GM12878 (cell line): ENCODE measurements around the gene UNC5CL. TPM values are rescaled to one million over a fixed set of nuclear protein-coding genes. Genes with fewer than 3 reads are reported as not detected.

Experiments
- ATAC-seq: fragments of 200-7000 bp; cut with Tn5 transposase; 3 replicates; pipeline ENCODE4 v1.9.1; 2020; ENCODE audit warnings: mild to moderate bottlenecking, moderate library complexity
- BruUV-seq: library from RNA; stranded (reverse); fragments of 400-500 nt; replicated peaks from 2 replicates; lab custom pipeline; 2021; lab: Mats Ljungman, UMichigan
- CTCF ChIA-PET: fragments of 300-600 bp; sonication (Branson Sonifier 250); formaldehyde crosslinking; extraction: SDS; loops from one replicate; lab custom pipeline; 2021; ENCODE audit warnings: inconsistent platforms; lab: Yijun Ruan, JAX
- POLR2A ChIA-PET: fragments of 350-600 bp; formaldehyde crosslinking; extraction: SDS; loops from one replicate; lab custom pipeline; 2021; ENCODE audit warnings: inconsistent platforms; lab: Charles Lee
- RAD21 ChIA-PET: fragments of 300-600 bp; sonication (Branson Sonifier 250); formaldehyde crosslinking; loops from one replicate; lab custom pipeline; 2023; ENCODE audit warnings: antibody characterized with exemption; ENCODE audit not compliant: unreplicated experiment; lab: Charles Lee
- SMC1A ChIA-PET: fragments of 300-600 bp; sonication (Branson Sonifier 250); formaldehyde crosslinking; loops from one replicate; lab custom pipeline; 2023; ENCODE audit not compliant: unreplicated experiment, uncharacterized antibody; lab: Charles Lee
- DNase-seq: peaks from one replicate; pipeline ENCODE4 v3.0.0-alpha.2; 2011; ENCODE audit warnings: low read depth, low spot score
- FAIRE-seq: peaks from 3 replicates; lab custom pipeline; 2011; peaks lifted over from hg19 to GRCh38; lab: Jason Lieb, UNC
- H2AFZ ChIP-seq: 2 replicates; pipeline ENCODE4 v1.6.0; 2011; ENCODE audit warnings: low read depth, low read length, control low read depth; ENCODE audit not compliant: control insufficient read depth
- H3K27ac ChIP-seq: 2 replicates; pipeline ENCODE4 v1.5.1; 2011; ENCODE audit warnings: control low read depth; ENCODE audit not compliant: control insufficient read depth, insufficient read depth
- H3K27me3 ChIP-seq, 2 experiments: replicated peaks in 1 of 2; 2 replicates each; pipeline versions ENCODE4 v1.6.0 to v1.6.1; 2011; ENCODE audit warnings: low read length in 1 of 2; ENCODE audit not compliant: control insufficient read depth in 2 of 2, insufficient read depth in 2 of 2
- H3K36me3 ChIP-seq, 2 experiments: 2 replicates each; pipeline ENCODE4 v1.5.1; 2011; ENCODE audit warnings: low read length in 1 of 2; ENCODE audit not compliant: control insufficient read depth in 2 of 2, insufficient read depth in 2 of 2
- H3K4me1 ChIP-seq: 2 replicates; pipeline ENCODE4 v1.6.1; 2011; ENCODE audit warnings: mild to moderate bottlenecking, low read length, moderate library complexity, mixed read lengths; ENCODE audit not compliant: control insufficient read depth, insufficient read depth
- H3K4me2 ChIP-seq: 2 replicates; pipeline ENCODE4 v1.6.0; 2011; ENCODE audit warnings: control low read depth; ENCODE audit not compliant: control insufficient read depth, insufficient read depth
- H3K4me3 ChIP-seq: fragments of 200-600 bp; sonication (generic); 2 replicates; pipeline ENCODE4 v1.5.1; 2016
- H3K79me2 ChIP-seq: 2 replicates; pipeline ENCODE4 v1.6.0; 2011; ENCODE audit warnings: low read length; ENCODE audit not compliant: control insufficient read depth, insufficient read depth
- H3K9ac ChIP-seq: 2 replicates; pipeline ENCODE4 v1.8.0; 2011; ENCODE audit warnings: low read length, control low read depth, mixed read lengths; ENCODE audit not compliant: control insufficient read depth, insufficient read depth
- H3K9me3 ChIP-seq: replicated peaks from 3 replicates; pipeline ENCODE4 v1.5.1; 2011; ENCODE audit warnings: mild to moderate bottlenecking, low read length; ENCODE audit not compliant: control insufficient read depth, insufficient read depth
- H4K20me1 ChIP-seq: 2 replicates; pipeline ENCODE4 v1.6.0; 2011; ENCODE audit not compliant: control insufficient read depth, insufficient read depth
- ASH2L ChIP-seq: fragments of 300-600, 200-600 bp; sonication (generic); IDR thresholded peaks from 2 replicates; pipeline ENCODE4 v1.6.1; 2017; ENCODE audit warnings: low read depth, mild to moderate bottlenecking, borderline replicate concordance
- CEBPB ChIP-seq, 2 experiments: fragments of 150-350 bp in 1 of 2; IDR thresholded peaks; 2 replicates each; pipeline ENCODE4 v1.6.1; 2012 to 2014; ENCODE audit warnings: low read depth in 2 of 2, low read length in 2 of 2, borderline replicate concordance in 1 of 2, inconsistent platforms in 1 of 2
- FOXM1 ChIP-seq: IDR thresholded peaks from 2 replicates; pipeline ENCODE4 v1.6.1; 2012; ENCODE audit warnings: low read depth, mild to moderate bottlenecking, inconsistent platforms, low read length, moderate library complexity
- GATAD2B ChIP-seq: fragments of 450-650 bp; conservative IDR thresholded peaks from 2 replicates; pipeline ENCODE4 v1.6.1; 2017; ENCODE audit warnings: low read depth, mild to moderate bottlenecking, moderate library complexity
- MEF2B ChIP-seq: fragments of 450-650 bp; IDR thresholded peaks from 2 replicates; pipeline ENCODE4 v1.6.1; 2018; ENCODE audit warnings: mild to moderate bottlenecking, moderate library complexity; ENCODE audit not compliant: partially characterized antibody, poor library complexity, severe bottlenecking
- MTA2 ChIP-seq: fragments of 450-650 bp; IDR thresholded peaks from 2 replicates; pipeline ENCODE4 v1.6.1; 2016; ENCODE audit warnings: low read depth, mild to moderate bottlenecking, moderate library complexity
- NFIC ChIP-seq: IDR thresholded peaks from 2 replicates; pipeline ENCODE4 v1.6.1; 2012; ENCODE audit warnings: low read depth, mild to moderate bottlenecking, inconsistent platforms, low read length, moderate library complexity
- PML ChIP-seq: IDR thresholded peaks from 2 replicates; pipeline ENCODE4 v1.6.1; 2012; ENCODE audit warnings: low read length, inconsistent platforms
- YBX1 ChIP-seq: fragments of 450-650 bp; IDR thresholded peaks from 2 replicates; pipeline ENCODE4 v1.6.1; 2016; ENCODE audit warnings: antibody characterized with exemption
- ZNF217 ChIP-seq: fragments of 450-650 bp; IDR thresholded peaks from 2 replicates; pipeline ENCODE4 v1.6.1; 2017; ENCODE audit warnings: antibody characterized with exemption, mild to moderate bottlenecking
- WGBS: methylation state at CpG from one replicate; pipeline ENCODE4 v1.1.6; 2016; ENCODE audit warnings: low lambda C conversion rate; ENCODE audit not compliant: insufficient replicate concordance, insufficient coverage; ENCODE audit errors: missing lambda C conversion rate; 5-methylcytosine and 5-hydroxymethylcytosine counted together
- in situ Hi-C: fragments of 300-500 bp; cut with MboI; formaldehyde crosslinking; loops from 9 replicates; pipeline ENCODE4 v1.14.3; 2018; ENCODE audit warnings: mixed read lengths
- intact Hi-C: fragments of 100-400 bp; cut with micrococcal nuclease; formaldehyde crosslinking; loops from one replicate; pipeline ENCODE4 v1.14.2; 2022; ENCODE audit not compliant: unreplicated experiment
- polyA plus RNA-seq, 11 experiments: library from polyadenylated mRNA; depleted of rRNA in 4 of 11; unstranded in 6 of 11; stranded (reverse) in 5 of 11; fragments of >200 nt; fragmentation: Nextera tagmentation in 4 of 11; fragmentation: Illumina TruSeq in 1 of 11; extraction: Ambion mirVana in 4 of 11; extraction: Trizol in 1 of 11; gene quantifications; 1 replicate in 1 of 11; 2 replicates in 10 of 11; pipeline versions ENCODE4 v1.2.1 to v1.2.3, GENCODE V29; 2011 to 2016; ENCODE audit warnings: inconsistent platforms in 2 of 11, missing spikeins in 2 of 11, low read depth in 1 of 11
- total RNA-seq, 4 experiments: library from RNA; depleted of rRNA in 3 of 4; stranded (reverse); fragments of >200 nt in 3 of 4; fragmentation: Illumina TruSeq in 1 of 4; extraction: Trizol in 1 of 4; gene quantifications; 2 replicates each; pipeline versions ENCODE4 v1.2.1 to v1.2.3, GENCODE V29; 2013 to 2021
- TF ChIP-seq, protein P1 (sequence below): IDR thresholded peaks from 2 replicates; pipeline ENCODE4 v1.6.1; 2011; ENCODE audit warnings: low read depth, low read length, improper control_type of control experiment, borderline replicate concordance
- TF ChIP-seq, protein P2 (sequence below): fragments of 450-650 bp; IDR thresholded peaks from 2 replicates; pipeline ENCODE4 v1.6.1; 2016; ENCODE audit warnings: mild to moderate bottlenecking

Gene UNC5CL
- total and polyA plus RNA-seq, 10 of the 15 experiments (the other 5 are each of a cell fraction or from before 2014, with no cell fraction given), result 0.11 to 1.2 (median 0.46) TPM; not detected in 1

DNA sequence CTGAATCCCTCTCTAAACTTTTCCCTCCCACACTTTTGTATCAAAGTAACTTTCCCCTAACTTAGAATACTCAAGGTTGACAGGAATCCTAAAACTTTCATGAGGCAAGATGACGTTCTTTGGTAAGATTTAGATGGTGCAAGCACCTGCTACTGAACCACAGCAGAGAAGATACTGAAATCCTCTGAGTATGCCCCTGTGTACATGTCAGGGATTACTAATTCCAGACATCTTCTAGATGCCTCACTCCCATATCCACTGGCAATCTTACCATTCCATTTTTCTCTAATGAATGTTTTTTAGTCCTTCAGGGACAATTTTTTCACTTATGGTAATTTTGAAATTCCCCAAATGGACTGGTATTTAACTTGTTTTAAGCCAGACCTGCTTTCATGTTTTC is 23.0 kb upstream of the UNC5CL start:
- Histone ChIP-seq H4K20me1 (no peaks in the 10 kb centered on the region), H3K4me3 (no peak overlapping the region), H3K4me2 (no peak overlapping the region), H2AFZ (no peak overlapping the region), H3K79me2 (no peaks in the 10 kb centered on the region), H3K27ac (no peak overlapping the region), H3K36me3 (peaks cover 0 to 8% of the 10 kb centered on the region in 2 experiments; a peak in 2 of 4 replicates), H3K9me3 (no peaks in the 10 kb centered on the region), H3K9ac (no peak overlapping the region), H3K4me1 (no peaks in the 10 kb centered on the region), H3K27me3 (no peaks in the 10 kb centered on the region)
- in situ Hi-C loops, result no loop called here
- ChIA-PET CTCF (interaction anchor here (1.5 to 2.0 kb wide), 2 partner anchors 22 to 23 kb away, joined by 4 to 9 read pairs; partner anchors contain the start of gene UNC5CL), RAD21 (no interaction called here), SMC1A (interaction anchor here (1.3 kb wide), 1 partner anchor 22 kb away, joined by 3 read pairs; no protein-coding TSS in a partner anchor), POLR2A (no interaction called here)
- BruUV-seq, result no TSS peak
- TF ChIP-seq MTA2 (no peak), NFIC (no peak), ASH2L (no peak), ZNF217 (no peak), PML (no peak)
- TF ChIP-seq, protein P1, sequence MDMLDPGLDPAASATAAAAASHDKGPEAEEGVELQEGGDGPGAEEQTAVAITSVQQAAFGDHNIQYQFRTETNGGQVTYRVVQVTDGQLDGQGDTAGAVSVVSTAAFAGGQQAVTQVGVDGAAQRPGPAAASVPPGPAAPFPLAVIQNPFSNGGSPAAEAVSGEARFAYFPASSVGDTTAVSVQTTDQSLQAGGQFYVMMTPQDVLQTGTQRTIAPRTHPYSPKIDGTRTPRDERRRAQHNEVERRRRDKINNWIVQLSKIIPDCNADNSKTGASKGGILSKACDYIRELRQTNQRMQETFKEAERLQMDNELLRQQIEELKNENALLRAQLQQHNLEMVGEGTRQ, result no peak
- ATAC-seq (no peak), FAIRE-seq (no peak), DNase-seq (no peak)
- intact Hi-C loops, result no loop called here
- WGBS, result 100% methylated on average over 1 of the region's 1 CpG

DNA sequence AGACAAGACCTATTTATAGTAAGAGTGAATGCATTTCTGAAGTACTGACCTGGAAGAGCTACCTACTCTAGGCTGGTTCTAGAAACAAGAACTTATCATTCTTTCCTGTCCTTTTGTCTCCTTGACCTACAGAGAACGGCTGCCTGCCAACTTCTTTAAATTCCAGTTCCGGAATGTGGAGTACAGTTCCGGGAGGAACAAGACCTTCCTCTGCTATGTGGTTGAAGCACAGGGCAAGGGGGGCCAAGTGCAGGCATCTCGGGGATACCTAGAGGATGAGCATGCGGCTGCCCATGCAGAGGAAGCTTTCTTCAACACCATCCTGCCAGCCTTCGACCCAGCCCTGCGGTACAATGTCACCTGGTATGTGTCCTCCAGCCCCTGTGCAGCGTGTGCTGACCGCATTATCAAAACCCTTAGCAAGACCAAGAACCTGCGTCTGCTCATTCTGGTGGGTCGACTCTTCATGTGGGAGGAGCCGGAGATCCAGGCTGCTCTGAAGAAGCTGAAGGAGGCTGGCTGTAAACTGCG is 22.2 kb upstream of the UNC5CL start:
- peaks cover 0 to 7% of the 10 kb centered on the region in 2 experiments; a peak in 2 of 4 replicates for H3K36me3 ChIP-seq
- CTCF ChIA-PET, result interaction anchor here (1.1 kb wide), 1 partner anchor 16 kb away, joined by 3 read pairs; no protein-coding TSS in a partner anchor
- BruUV-seq, result no TSS peak

More for the DNA sequence above, 22.2 kb upstream of the UNC5CL start:
- no peak overlapping the region for H3K9ac ChIP-seq
- H3K27me3 ChIP-seq, result no peaks in the 10 kb centered on the region
- ChIA-PET RAD21 (no interaction called here), SMC1A (no interaction called here), POLR2A (interaction anchor here (0.7 to 1.1 kb wide), 2 partner anchors 9 to 1162 kb away, joined by 3 to 6 read pairs; no protein-coding TSS in a partner anchor)
- WGBS, result 94% methylated on average over 13 of the region's 13 CpGs
- no peak overlapping the region for H3K27ac ChIP-seq
- no peak overlapping the region for H3K4me3 ChIP-seq
- H4K20me1 ChIP-seq, result no peaks in the 10 kb centered on the region
- no peaks in the 10 kb centered on the region for H3K4me1 ChIP-seq
- H3K4me2 ChIP-seq, result no peak overlapping the region
- no peaks in the 10 kb centered on the region for H3K9me3 ChIP-seq
- no peak for ATAC-seq
- FAIRE-seq, result no peak
- intact Hi-C loops, result no loop called here
- H2AFZ ChIP-seq, result no peak overlapping the region
- no peak for TF ChIP-seq MEF2B
- no peak for TF ChIP-seq FOXM1
- no peak for TF ChIP-seq YBX1
- TF ChIP-seq, protein P2, sequence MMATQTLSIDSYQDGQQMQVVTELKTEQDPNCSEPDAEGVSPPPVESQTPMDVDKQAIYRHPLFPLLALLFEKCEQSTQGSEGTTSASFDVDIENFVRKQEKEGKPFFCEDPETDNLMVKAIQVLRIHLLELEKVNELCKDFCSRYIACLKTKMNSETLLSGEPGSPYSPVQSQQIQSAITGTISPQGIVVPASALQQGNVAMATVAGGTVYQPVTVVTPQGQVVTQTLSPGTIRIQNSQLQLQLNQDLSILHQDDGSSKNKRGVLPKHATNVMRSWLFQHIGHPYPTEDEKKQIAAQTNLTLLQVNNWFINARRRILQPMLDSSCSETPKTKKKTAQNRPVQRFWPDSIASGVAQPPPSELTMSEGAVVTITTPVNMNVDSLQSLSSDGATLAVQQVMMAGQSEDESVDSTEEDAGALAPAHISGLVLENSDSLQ, result no peak
- no peak for TF ChIP-seq CEBPB (IDR thresholded peaks at IDR 0.05; ENCODE audit: borderline replicate concordance in 1 of 2, low read depth in 2 of 2, low read length in 2 of 2)
- TF ChIP-seq GATAD2B, result no peak
- no peak for DNase-seq
- H3K79me2 ChIP-seq, result no peaks in the 10 kb centered on the region
- in situ Hi-C loops, result no loop called here
